HG03354 (cell line): ENCODE data around the gene PPARA.

Source experiments
- ATAC-seq: cut with Tn5 transposase; IDR thresholded peaks from one replicate; pipeline ENCODE4 v1.9.1; 2021; ENCODE audit warnings: mild to moderate bottlenecking; ENCODE audit not compliant: unreplicated experiment, poor library complexity, severe bottlenecking

The PPARA gene

DNA sequence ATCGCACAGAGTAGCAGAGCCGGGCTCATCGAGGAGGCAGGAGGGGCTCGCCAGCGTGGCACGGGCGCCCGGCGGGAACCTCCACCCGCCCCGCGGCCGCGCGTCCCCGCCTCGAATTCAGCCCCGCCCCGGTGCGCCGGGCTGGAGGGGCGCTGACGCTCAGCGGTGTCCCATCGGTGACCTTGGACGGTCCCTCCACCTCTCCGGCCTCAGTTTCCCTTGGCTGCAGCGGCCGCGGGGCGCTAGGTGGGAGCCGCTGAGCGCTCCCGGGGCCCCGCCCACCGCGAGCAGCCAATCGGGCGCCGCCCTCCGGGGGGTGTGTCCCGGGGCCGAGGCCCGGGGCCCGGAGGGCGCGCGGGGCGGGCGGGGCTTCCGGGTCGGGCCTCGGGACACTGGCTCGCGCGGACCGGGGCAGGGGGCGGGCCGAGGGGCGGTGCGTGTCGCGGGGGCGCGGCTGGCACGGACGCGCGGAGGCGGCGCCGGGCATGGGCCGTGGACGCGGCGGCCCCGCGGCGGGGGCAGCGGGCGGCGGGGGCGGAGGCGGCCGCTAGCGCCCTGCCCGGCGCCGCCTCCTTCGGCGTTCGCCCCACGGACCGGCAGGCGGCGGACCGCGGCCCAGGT is at the start of gene PPARA:
PPARA (plus strand) TSS at position 493 of the 621 bp plus-strand sequence. CDS start 47,858 bp downstream, outside the sequence.
- ATAC-seq = peak; percentile 62

DNA sequence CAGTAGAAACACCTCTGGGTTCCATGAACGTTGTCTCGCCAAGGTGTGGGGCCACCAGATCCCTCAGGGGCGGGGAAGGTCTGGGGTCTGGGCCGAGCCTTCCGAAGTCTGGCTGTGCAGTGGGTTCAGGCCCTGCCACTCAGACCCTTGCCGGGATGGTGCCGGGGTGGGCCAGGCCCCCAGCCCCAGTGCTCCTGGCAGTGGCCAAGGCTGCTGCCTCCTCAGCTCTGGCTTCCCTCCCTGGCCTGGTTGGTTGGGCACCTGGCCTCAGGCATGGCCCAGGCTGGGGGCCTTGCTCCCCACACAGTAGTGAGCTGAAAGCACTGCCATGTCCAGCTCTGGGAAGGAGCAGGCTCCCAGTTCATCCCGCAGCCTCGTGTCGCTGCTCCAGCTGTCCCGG is 48.2 kb upstream of the PPARA start:
- no peak for ATAC-seq

DNA sequence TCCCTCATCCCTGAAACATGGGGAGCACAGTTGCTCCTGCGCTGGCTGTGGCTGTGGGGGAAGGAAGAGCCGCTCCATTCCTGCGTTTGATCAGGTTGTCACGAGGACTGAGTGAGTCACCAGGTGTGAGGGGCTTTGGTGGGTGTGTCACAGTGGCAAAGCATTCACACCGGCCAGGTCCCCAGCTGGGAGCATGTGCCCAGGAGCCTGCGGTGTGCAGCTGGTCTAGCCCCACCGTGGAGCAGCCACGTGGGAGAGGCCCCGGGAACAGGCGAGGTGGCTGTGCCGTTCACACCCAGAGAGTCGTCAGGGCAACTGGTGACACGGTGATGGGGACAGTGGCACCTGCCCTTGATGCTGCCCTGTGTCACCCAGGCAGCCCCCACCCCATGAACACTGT is 47.6 kb upstream of the PPARA start:
- no peak for ATAC-seq

DNA sequence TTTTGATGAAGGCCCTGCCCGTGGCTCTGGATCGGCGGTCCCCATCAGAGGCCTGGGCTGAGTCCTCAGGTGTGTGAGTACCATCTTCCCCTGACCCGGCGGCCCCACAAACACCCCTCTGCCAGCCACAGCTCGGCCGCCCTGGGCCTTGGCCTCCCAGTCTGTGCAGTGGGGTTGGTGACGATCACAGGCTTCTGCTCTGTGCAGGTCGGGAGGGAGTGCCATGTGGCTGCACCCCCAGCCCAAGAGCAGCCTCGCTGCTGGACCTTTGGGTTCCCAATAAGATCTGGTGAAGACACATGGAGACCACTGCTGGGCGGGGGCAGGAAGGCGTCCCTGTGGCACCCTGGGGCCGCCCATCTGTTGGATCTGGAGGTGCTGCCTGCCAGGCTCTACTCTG is 47.1 kb upstream of the PPARA start:
- no peak for ATAC-seq

DNA sequence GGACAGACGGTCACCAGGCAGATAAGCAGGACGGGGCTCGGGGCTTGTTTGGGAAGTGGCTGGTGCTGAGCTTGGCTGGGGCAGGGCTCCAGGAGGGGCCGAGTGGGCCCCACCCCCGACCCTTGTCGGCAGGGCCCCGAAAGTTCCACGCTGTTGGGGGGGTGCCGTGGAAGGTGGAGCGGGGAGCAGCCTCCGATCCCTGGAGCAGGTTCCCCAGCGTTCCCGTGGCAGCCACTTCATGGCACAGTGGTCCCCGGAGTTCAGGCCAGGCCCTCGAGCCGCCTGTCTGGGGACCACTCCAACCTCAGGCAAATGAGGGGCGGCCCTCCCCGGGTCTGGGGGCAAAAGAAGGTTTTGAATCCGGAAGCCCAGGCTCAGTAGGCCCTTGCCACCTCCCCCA is 46.7 kb upstream of the PPARA start:
- no peak for ATAC-seq

DNA sequence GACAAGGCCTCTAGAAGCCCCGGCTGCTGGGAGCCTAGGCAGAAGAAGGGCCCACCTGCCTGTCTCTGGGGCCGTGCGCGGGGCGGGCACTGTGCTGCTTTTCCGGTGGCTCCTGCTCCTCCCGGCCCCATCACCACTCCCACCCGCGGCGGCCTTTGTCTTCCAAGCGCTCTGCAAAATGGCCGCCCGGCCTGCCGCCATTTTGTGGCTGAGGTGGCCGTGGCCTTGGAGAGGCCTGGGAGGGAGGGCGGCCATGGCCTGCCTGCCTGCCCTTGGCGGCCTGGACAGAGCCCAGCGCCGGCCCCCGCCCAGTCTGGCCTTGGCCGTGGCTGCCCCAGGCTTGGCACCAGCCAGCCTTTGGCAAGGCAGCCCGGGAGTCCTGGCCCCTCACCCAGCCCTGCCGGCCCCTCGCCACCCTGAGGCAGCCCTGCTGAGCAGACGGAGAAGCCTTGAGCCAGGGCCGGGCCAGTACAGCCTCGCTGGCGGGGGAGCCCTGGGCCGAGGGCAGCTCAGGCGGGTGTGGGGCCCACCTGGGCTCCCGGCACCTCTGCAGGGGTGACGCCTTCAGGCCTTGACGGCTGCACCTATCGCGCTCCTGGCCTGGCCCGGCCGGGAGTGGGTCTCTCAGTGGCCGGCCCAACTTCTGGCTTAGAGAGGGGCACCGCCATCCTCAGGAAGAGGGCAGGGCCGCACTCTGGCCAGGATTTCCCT is 46.0 kb upstream of the PPARA start:
- ATAC-seq = no peak

DNA sequence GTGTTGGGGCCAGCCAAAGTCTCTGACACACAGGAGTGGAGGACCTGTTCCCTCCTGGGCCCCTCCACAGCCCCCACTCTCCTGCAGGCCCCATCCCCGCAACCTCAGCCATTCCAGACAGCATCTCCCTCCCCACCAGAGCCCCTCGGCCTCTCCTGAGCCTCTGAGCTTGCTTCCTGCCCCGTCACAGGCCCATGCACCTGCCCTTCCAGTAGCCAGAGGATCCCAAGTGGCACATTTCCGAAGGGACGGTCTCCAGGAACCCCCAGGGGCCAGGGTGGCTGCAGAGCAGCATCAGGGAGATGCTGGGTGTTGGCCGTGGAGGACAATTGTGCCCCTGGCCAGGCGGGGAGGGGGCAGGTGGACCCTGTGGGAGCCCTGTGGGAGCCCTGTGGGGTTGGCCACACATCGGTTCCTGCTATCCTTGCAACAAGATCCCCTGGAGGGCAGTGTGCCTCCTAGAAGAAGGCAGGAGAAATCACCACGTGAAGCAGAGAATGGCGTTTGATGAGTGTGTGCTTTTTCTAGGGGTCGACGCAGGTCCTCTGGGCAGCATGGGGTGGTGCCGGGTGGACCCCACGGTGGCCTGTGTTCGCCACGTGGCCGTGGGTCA is 45.3 kb upstream of the PPARA start:
- no peak for ATAC-seq

DNA sequence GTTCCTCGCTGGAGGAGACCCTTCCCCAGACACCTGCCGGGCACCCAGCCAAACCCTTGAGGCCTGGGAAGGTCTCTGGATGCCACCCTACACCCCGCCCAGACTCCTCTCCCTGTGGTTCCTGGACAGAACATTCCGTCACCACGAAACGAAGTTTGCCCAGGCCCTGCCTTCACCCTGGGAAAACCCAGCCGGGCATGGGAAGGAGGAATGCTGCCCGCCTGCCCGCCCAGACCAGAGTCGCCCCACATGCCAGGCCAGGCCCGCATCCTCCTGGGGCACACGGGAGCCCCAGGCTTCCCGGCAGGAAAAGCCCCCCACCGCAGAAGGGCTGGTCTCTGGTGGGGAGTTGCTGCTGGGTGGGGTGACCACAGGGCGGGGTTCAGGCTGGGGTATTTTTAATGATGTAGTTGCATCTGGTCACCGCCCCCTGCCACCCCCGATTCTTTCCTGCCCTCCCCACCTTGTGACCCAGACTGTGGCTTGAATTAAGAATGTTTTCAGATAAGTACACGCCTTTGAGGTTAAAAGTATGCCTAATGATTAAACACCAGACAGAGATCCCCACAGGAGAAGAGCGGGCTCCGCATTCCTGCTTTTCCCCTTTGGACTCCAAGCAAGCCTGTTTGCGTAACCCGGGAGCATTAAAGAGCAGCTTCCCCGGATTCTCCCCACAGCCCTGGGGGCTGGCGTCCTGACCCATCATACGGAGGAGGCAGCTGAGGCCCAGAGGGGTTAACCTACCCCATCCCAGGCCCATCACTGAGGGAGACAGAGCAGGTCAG is 44.6 kb upstream of the PPARA start:
- no peak for ATAC-seq

DNA sequence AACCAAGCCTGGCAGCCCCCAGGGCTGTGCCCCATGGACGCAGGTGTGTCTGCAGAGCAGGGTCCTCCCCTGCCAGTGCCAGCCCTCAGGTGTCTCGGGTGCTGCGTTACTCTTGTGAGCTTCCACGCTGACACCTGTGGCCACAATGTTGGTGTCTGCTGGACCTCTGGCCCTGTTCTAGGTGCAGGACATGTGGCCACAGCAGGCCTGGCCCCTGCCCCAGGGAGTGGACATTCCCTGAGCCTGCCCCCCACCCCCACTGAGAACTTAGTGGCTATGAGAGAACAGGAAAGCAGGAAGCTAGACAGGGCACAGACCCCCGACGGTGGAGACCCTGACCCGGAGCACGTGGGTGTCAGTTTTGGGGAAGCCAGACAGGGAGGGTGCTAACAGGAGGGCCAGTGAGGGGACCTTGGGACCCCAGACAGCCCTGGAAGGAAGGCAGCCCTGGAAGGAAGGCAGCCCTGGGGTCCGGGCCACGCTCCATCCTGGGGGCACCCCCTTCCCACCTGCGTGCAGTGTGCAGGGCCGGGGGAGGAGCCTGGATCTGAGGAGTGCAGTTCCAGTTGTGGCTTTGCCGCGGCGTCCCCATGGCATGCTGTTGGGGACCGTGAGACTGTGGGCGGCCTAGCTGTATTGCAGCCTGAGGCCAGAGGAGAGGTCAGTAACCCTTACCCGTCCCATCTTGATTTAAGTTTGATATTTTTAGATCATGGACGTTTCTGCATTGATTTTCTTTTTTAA is 43.9 kb upstream of the PPARA start:
- no peak for ATAC-seq

DNA sequence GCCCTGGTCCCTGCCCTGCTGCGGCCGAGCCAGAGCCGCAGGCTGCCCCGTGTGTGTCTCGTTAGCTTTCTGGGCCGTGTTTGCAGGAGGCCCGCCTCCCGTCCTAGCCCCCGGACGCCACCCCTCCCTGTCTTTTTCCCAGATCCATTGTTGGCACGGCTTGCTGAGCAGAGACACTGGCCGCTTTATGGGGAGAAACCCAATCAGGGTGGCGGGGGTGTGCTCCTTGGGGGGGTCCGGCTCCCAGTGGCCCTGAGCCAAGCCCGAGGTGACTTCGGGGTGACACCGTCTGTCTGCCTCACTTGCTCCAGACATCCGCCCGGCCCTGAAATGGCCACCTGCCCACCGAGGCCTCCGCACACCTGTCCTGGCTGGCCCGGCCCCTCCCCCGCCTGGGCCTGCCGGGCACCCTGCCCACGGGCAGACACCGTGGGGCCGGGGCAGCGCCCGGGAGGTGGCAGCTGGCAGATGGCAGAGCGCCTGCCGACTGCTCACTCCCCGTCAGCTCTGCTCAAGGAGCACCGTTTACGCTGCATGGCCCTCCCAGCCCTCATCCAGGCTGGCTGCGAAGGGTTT is 43.1 kb upstream of the PPARA start:
- ATAC-seq = no peak

DNA sequence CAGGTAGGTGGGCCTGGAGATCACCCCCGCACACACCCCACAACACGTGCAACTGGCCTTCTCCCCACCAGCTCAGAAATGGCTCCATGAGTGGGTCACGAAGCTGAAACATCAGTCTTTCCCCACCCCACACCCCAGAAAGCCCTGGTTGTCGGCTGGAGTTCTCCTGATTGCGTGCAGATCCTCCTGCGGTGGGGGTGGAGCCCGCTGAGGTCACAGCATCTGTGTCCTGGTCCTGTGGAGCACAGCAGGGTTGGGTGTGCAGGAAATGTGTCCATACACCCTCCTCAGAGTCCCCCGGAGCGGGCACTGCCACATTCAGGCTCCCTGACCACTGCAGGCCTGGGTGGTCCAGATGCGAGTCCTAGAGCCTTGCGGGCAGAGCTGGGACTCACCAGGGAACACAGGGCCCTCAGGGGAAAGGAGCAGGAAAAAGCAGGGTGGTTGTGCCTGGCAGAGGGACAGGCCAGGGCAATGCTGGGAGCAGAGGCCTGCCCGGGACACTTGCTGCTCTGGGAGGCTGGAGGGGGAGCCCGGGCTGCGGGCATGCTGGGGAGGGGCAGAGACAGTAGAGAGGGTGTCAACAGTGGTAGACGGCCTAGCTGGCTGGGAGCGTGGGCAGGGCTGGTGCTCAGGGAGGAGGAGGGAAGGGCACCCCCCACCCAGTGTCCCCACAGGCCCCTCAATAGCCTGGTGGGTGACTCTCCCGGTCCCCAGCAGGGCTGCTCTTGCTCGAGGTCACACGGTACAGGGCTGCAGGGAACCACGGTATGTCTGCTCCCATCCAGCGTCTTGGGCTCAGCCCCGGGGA is 42.4 kb upstream of the PPARA start:
- no peak for ATAC-seq

DNA sequence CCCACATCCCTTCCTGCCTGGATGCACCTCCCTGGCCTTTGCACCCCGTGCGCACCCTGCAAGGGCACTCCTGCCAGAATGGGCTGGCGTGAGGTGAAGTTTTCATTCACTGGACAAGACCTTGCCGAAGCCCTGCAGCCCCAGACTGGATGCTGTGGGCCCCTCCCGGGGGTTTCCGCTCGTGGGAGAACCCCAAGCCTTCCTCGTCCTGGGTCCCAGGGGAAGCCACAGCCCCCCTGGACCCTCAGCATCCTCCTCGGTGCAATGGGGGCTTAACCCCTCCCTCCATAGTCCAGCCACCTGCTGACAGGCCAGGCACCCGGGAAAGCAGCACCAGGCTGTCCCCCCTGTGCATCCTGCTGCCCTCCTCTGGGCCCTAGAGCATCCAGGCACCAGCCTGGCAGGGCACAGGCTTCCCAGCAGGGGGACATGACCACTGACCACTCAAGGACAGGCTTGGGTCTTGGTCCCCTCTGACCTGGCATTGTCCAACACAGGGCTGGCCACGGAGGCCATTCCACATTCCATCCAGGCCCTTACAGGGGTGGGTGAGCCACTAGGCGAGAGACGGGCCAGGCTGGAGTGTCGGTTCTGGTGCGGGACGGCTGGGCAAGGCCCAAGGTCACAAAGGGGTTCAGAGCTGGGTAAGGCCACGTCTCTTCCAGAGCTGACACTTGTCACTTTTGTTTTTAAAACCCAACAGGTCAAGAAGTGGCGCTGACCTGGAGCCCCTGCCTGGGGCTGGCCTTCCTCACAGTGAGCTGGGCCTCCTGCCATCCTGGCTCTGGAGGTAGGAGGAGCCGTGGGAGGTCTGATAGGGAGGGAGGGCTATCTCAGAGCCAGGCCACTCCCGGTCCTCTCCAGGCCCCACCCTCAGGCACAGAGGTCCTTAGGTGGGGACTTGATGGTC is 41.5 kb upstream of the PPARA start:
- no peak for ATAC-seq

DNA sequence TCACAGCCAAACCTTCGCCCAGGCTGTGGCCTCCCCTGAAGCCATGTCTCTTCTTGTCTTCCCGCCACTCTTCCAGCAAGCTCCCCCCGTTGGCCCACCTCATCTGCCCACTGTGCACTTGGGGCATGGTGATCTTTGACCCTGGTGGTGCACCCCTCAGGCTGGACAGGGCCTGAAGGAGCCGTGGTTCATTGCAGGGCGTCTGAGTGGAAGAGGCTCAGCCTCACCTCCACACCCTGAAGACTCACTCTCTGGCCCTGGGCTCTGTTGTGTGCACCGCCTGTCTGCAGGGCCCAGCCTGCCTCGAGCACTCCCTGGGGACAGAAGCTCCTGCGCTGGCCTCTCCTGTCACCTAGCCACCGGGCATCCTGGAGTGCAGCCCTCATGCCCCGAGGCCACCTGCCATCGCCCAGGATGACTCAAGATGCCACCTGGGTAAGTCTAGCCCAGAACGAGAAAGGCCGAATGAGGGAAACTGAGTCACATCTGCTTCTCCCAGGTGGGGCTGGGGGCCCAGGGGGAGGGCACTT is 40.8 kb upstream of the PPARA start:
- no peak for ATAC-seq

DNA sequence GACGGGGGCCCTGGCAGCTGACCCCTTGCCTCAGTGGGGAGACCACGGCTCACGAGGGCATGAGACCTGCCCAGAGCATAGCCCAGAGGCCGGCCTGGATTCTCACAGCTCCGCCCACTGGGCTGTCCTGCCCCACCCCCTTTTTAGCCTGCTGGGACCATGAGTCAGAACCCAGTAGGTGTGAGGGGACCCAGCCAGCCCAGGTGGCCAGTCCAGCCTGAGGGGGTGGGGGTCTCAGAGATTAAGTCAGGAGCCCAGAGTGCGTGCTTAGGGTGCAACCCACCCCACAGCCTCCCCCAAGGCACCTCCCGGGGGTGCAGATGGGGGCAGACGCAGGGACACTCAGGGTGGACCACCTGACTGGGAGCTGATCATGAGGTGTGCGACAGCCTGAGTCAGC is 40.1 kb upstream of the PPARA start:
- no peak for ATAC-seq

DNA sequence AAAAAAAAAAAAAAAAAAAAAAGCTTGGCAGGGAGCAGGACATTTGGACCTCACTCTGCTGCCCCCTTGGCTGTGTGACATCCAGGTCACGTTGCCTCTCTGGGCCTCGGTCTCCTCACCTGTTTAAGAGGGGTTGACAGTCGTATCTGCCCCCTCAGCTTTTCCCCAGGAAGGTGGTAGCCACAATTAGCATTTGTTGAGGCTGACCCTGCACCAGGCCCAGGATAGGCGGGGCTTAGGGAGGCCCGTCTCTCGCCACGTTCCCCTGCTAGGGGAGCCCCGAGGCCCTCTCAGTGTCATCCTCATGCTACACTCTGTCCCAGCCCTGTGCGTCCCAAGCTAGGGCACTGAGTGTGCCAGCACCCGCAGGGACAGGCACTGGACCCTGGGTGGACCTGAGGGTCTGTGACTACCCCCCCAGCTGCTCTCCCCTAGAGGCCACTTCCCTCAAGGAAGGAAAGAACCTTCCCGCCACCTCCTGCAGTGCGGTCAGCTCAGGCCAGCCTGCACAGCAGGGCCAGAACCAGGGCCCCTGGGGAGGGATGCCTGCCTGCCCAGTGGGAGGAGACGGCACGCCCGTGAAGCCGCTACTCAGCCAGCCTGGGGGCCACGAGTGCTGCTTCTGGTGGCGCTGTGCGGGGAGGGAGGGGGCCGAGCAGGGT is 38.5 kb upstream of the PPARA start:
- no peak for ATAC-seq

DNA sequence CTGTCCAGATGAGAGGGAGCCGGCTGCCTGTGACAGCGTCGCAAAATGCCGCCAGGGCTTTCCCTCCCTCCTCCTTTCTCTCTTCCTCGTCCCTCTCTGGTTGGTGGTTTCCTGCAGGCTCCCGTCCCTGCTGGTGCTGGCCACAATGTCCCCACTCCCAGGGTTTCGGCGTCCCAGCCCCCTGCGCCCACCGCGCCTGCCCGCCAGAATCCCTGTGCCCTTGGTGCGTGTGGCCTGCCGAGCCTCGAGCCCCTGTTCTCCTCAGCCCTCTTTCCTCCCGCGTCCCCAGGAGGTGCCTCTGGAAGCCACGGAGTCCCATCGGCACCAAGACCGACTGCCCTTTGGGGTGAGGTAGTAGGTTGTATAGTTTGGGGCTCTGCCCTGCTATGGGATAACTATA is 37.9 kb upstream of the PPARA start:
- ATAC-seq = no peak
